GM12878 (cell line): ENCODE results near the gene IFITM5. TPM values are rescaled to one million over a fixed set of nuclear protein-coding genes. Genes with fewer than 3 reads are reported as not detected.

Experiments used
- ASH2L ChIP-seq: fragments of 300-600, 200-600 bp; sonication (generic); IDR thresholded peaks from 2 replicates; pipeline ENCODE4 v1.6.1; 2017; ENCODE audit warnings: low read depth, mild to moderate bottlenecking, borderline replicate concordance
- BCL3 ChIP-seq: IDR thresholded peaks from 2 replicates; pipeline ENCODE4 v1.6.1; 2011; ENCODE audit warnings: borderline replicate concordance, low read depth, mild to moderate bottlenecking, moderate library complexity, low read length; ENCODE audit not compliant: insufficient read depth, poor library complexity, severe bottlenecking
- BMI1 ChIP-seq: fragments of 450-650 bp; IDR thresholded peaks from 2 replicates; pipeline ENCODE4 v1.6.1; 2016; ENCODE audit warnings: mild to moderate bottlenecking, moderate library complexity, borderline replicate concordance
- CHD2 ChIP-seq: IDR thresholded peaks from 2 replicates; pipeline ENCODE4 v1.6.1; 2011; ENCODE audit warnings: low read depth, low read length, improper control_type of control experiment, borderline replicate concordance
- FOXK2 ChIP-seq: fragments of 450-650 bp; IDR thresholded peaks from 2 replicates; pipeline ENCODE4 v1.6.1; 2017; ENCODE audit warnings: mild to moderate bottlenecking, moderate library complexity
- MTA3 ChIP-seq: IDR thresholded peaks from 2 replicates; pipeline ENCODE4 v1.6.1; 2012; ENCODE audit warnings: low read length, inconsistent platforms, borderline replicate concordance
- NKRF ChIP-seq: fragments of 450-650 bp; conservative IDR thresholded peaks from 2 replicates; pipeline ENCODE4 v1.6.1; 2017; ENCODE audit warnings: mild to moderate bottlenecking, moderate library complexity
- NR2C1 ChIP-seq: fragments of 450-650 bp; IDR thresholded peaks from 2 replicates; pipeline ENCODE4 v1.6.1; 2017; ENCODE audit warnings: antibody characterized with exemption, mild to moderate bottlenecking, moderate library complexity
- RAD51 ChIP-seq: fragments of 450-650 bp; IDR thresholded peaks from 2 replicates; pipeline ENCODE4 v1.6.1; 2016; ENCODE audit warnings: moderate library complexity, mild to moderate bottlenecking, inconsistent platforms
- RB1 ChIP-seq: fragments of 450-650 bp; formaldehyde crosslinking; IDR thresholded peaks from 2 replicates; pipeline ENCODE4 v1.6.1; 2017; ENCODE audit warnings: mild to moderate bottlenecking, borderline replicate concordance
- TBL1XR1 ChIP-seq: IDR thresholded peaks from 2 replicates; pipeline ENCODE4 v1.6.1; 2012; ENCODE audit warnings: low read depth, low read length, improper control_type of control experiment
- TCF7 ChIP-seq: IDR thresholded peaks from 2 replicates; pipeline ENCODE4 v1.6.1; 2014; ENCODE audit warnings: antibody characterized with exemption, borderline replicate concordance
- ZNF207 ChIP-seq: fragments of 450-650 bp; IDR thresholded peaks from 2 replicates; pipeline ENCODE4 v1.6.1; 2014; ENCODE audit warnings: antibody characterized with exemption, mild to moderate bottlenecking, borderline replicate concordance
- ZNF217 ChIP-seq: fragments of 450-650 bp; IDR thresholded peaks from 2 replicates; pipeline ENCODE4 v1.6.1; 2017; ENCODE audit warnings: antibody characterized with exemption, mild to moderate bottlenecking
- polyA plus RNA-seq, 11 experiments: library from polyadenylated mRNA; depleted of rRNA in 4 of 11; unstranded in 6 of 11; stranded (reverse) in 5 of 11; fragments of >200 nt; fragmentation: Nextera tagmentation in 4 of 11; fragmentation: Illumina TruSeq in 1 of 11; extraction: Ambion mirVana in 4 of 11; extraction: Trizol in 1 of 11; gene quantifications; 1 replicate in 1 of 11; 2 replicates in 10 of 11; pipeline versions ENCODE4 v1.2.1 to v1.2.3, GENCODE V29; 2011 to 2016; ENCODE audit warnings: inconsistent platforms in 2 of 11, missing spikeins in 2 of 11, low read depth in 1 of 11
- total RNA-seq, 4 experiments: library from RNA; depleted of rRNA in 3 of 4; stranded (reverse); fragments of >200 nt in 3 of 4; fragmentation: Illumina TruSeq in 1 of 4; extraction: Trizol in 1 of 4; gene quantifications; 2 replicates each; pipeline versions ENCODE4 v1.2.1 to v1.2.3, GENCODE V29; 2013 to 2021
- TF ChIP-seq, protein P1 (sequence below): fragments of 450-650 bp; IDR thresholded peaks from 2 replicates; pipeline ENCODE4 v1.6.1; 2017; ENCODE audit warnings: low read depth, mild to moderate bottlenecking, moderate library complexity

IFITM5 gene
- total and polyA plus RNA-seq, 10 of the 15 experiments (the other 5 are each of a cell fraction or from before 2014, with no cell fraction given): not detected

DNA sequence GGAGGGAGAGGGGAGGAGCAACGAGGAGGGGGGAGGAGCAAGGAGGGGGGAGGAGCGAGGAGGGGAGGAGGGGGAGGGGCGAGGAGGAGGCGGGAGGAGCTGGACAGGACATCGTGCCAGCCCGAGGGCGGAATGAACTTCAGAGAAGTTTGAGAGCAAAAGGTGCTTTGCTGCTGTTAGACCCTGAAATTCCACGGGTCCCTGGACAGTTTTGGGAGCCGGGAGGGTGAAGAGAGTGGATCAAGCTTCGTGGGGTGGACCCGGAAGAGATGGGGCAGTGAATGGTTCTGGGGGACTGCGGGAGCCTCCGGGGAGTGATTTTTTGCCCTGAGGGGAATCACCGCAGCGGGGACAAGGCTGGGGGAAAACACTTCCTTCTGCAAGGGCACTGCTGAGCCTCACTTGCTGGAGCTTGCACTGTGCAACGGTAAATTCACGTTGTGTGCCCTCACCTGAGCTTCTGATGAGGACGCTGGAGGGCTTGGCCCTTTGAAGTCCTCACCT, 31.8 kb downstream of the IFITM5 start (continued):
- TF ChIP-seq, protein P1, sequence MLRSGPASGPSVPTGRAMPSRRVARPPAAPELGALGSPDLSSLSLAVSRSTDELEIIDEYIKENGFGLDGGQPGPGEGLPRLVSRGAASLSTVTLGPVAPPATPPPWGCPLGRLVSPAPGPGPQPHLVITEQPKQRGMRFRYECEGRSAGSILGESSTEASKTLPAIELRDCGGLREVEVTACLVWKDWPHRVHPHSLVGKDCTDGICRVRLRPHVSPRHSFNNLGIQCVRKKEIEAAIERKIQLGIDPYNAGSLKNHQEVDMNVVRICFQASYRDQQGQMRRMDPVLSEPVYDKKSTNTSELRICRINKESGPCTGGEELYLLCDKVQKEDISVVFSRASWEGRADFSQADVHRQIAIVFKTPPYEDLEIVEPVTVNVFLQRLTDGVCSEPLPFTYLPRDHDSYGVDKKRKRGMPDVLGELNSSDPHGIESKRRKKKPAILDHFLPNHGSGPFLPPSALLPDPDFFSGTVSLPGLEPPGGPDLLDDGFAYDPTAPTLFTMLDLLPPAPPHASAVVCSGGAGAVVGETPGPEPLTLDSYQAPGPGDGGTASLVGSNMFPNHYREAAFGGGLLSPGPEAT: no peak
- no peak for TF ChIP-seq RAD51
- no peak for TF ChIP-seq BMI1
- TF ChIP-seq NR2C1: no peak
- peak; percentile 49; the same call in 1 of the 2 replicates for TF ChIP-seq NKRF
- no peak for TF ChIP-seq TBL1XR1
- TF ChIP-seq FOXK2: no peak
- TF ChIP-seq CHD2: no peak
- TF ChIP-seq MTA3: no peak
- no peak for TF ChIP-seq ASH2L
- no peak for TF ChIP-seq ZNF217
- peak; percentile 25; the same call in 1 of the 2 replicates for TF ChIP-seq ZNF207
- TF ChIP-seq BCL3: no peak
- no peak for TF ChIP-seq TCF7
- peak; percentile 20; the same call in 1 of the 2 replicates for TF ChIP-seq RB1
- TF ChIP-seq, all 136 proteins: peak for 22
